ENCODE measurements around the gene NPTXR.

Gene NPTXR

GRCh38 chr22:38844315-38845003, 631 bp upstream of the NPTXR start:
- H3K4me3 ChIP-seq (ENCODE audit: low read depth, low read length): no peak overlapping the region
- no peak for TF ChIP-seq CTCF (IDR thresholded peaks at IDR 0.05; ENCODE audit: low read depth, low read length, missing control alignments)
- in situ Hi-C loops (cut with HindIII; ENCODE audit: low sequenced_read_pairs): no loop called here
- no peak for DNase-seq (ENCODE audit: low read depth)

GRCh38 chr22:38843201-38843656, 599 bp downstream of the NPTXR start:
- peak overlapping the region; percentile 26 for H3K4me3 ChIP-seq (ENCODE audit: low read depth, low read length)
- DNase-seq (ENCODE audit: low read depth): no peak
- peak; percentile 13 for TF ChIP-seq CTCF (IDR thresholded peaks at IDR 0.05; ENCODE audit: low read depth, low read length, missing control alignments)
- in situ Hi-C loops (cut with HindIII; ENCODE audit: low sequenced_read_pairs): no loop called here

GRCh38 chr22:38842512-38843200, 1.2 kb downstream of the NPTXR start:
- peak overlapping the region; percentile 26 for H3K4me3 ChIP-seq (ENCODE audit: low read depth, low read length)
- no peak for TF ChIP-seq CTCF (IDR thresholded peaks at IDR 0.05; ENCODE audit: low read depth, low read length, missing control alignments)
- no peak for DNase-seq (ENCODE audit: low read depth)
- in situ Hi-C loops (cut with HindIII; ENCODE audit: low sequenced_read_pairs): no loop called here

GRCh38 chr22:38841635-38842034, 2.2 kb downstream of the NPTXR start:
- no peak for TF ChIP-seq CTCF (IDR thresholded peaks at IDR 0.05; ENCODE audit: low read depth, low read length, missing control alignments)
- no peak for DNase-seq (ENCODE audit: low read depth)
- H3K4me3 ChIP-seq (ENCODE audit: low read depth, low read length): no peak overlapping the region
- in situ Hi-C loops (cut with HindIII; ENCODE audit: low sequenced_read_pairs): no loop called here

- no peak overlapping the region for H3K4me3 ChIP-seq (ENCODE audit: low read depth, low read length)
- DNase-seq (ENCODE audit: low read depth): no peak
- in situ Hi-C loops (cut with HindIII; ENCODE audit: low sequenced_read_pairs): no loop called here
- no peak for TF ChIP-seq CTCF (IDR thresholded peaks at IDR 0.05; ENCODE audit: low read depth, low read length, missing control alignments)
These were observed 2.6 kb downstream of the NPTXR start for GRCh38 chr22:38841211-38841610.

- no peak overlapping the region for H3K4me3 ChIP-seq (ENCODE audit: low read depth, low read length)
- in situ Hi-C loops (cut with HindIII; ENCODE audit: low sequenced_read_pairs): no loop called here
- no peak for DNase-seq (ENCODE audit: low read depth)
- TF ChIP-seq CTCF (IDR thresholded peaks at IDR 0.05; ENCODE audit: low read depth, low read length, missing control alignments): no peak
These were observed 3.7 kb downstream of the NPTXR start for GRCh38 chr22:38840129-38840528.

All from astrocyte of the cerebellum (primary cell).